HG02610 (cell line): Measurements from ENCODE around the gene TPCN1.

Experiments used
- ATAC-seq: cut with Tn5 transposase; IDR thresholded peaks from one replicate; pipeline ENCODE4 v1.9.1; 2021; ENCODE audit warnings: mild to moderate bottlenecking, moderate library complexity; ENCODE audit not compliant: unreplicated experiment

The TPCN1 gene

GRCh38 chr12:113239811-113240331 lies 18.6 kb downstream of the TPCN1 start:
- no peak for ATAC-seq

GRCh38 chr12:113240395-113240794 lies 19.1 kb downstream of the TPCN1 start:
- no peak for ATAC-seq

DNA sequence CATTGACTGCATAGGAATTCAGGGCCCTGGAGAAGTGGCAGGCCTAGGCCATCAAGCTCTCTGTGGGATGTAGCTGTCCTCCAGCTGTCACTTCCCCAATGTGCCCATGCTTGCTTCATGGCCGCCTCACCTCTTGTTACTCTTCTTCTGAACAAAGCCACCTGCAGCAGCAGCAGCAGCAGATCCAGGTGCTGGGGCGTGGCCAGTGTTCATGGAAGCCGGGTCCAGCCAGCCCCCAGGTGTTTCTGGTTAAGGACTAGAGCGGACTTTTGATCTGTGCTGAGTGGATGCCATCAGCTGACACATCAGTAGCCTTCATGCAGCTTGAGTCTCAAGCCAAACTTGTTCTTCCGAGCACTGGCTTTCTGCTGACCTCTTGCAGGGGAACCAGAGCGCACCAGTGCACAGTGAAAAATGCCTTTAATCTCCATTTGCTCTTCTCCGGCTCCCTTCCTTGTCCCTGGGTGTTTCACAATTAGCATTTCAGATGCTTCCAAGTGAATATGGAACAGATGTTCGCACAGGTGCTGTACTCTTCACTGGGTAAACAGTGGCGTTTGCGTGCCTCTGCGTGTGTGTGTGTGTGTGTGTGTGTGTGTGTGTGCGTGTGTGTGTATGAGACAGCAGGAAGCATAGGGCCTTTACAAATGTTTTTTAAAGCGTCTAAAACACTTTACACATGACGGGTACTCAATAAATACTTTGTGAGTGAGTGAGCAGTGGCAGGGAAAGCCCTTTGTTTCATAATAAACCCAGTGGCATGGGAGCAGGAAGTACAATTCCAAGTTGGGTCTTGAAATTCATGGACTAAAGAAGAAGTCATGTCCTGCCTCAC lies 20.1 kb downstream of the TPCN1 start:
- ATAC-seq = no peak

DNA sequence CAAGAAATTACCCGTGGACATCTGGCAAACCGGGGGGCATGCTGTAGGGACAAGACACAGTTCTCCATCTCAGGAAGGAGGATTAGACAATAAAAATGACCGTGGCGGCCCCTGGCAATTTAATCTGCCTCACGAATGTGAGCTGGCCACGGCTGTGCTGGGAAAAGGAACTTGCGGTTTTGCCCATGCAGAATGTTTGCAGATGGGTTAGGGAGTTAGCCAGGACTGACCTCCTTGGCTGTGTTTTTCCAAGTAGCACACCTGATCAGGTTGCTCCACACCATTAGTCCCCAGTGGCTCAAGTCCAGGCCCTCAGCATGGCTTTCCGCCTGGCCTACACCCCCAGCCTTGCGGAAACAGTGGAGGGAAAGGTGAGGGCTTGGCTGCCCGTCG lies 20.8 kb downstream of the TPCN1 start:
- ATAC-seq = no peak

- ATAC-seq = no peak
Measured at GRCh38 chr12:113242560-113242959, 21.3 kb downstream of the TPCN1 start.

GRCh38 chr12:113244047-113244460 lies 22.8 kb downstream of the TPCN1 start:
- no peak for ATAC-seq

GRCh38 chr12:113244478-113244958 lies 23.3 kb downstream of the TPCN1 start:
- no peak for ATAC-seq

- ATAC-seq = no peak
Measured at GRCh38 chr12:113245695-113246477, 24.6 kb downstream of the TPCN1 start.

GRCh38 chr12:113246478-113247122 lies 25.3 kb downstream of the TPCN1 start:
- ATAC-seq = no peak

DNA sequence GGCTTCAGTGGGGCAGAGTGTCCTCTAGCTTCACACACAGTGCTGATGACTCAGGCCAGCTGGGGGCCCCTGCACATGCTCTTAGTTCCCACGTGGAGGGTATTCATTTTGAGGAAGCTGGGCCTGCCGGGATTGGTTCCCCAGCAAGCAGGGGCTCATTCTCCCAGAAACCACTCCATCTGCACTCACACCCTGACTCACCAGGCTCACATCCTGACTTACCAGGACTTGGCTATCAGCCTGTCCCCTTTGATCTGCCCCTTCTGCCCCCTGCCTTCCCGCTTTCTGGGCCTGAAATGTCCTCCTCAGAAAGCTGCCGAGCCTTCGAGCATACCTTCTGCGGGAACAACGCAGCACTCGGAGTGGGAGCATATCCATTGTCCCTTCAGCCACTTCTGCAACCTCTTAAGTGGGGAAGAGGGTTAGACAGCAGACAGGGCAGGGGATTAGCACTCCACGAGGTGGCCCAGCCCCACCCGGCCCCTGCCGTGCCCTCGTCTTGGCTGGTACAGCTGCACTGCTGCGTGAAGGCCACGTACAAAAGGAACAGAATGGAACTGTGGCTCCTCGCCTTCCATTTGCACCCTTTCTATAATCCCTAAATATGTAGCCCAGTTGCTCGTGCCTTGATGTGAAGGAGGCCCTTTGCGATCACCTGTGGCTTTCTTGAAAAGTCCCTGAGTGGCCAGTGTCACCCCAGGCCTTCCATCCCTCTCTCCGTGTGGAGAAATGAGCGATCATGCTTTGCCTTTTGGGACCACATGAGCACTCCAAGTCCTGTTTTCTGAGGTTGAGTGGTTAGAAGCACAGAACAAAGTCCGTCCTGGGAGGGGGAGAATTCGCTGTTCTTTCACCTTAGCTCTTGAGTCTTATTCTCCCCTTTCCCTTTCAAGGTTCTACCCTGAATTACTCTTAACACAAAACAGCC lies 26.1 kb downstream of the TPCN1 start:
- no peak for ATAC-seq

- no peak for ATAC-seq
Measured at GRCh38 chr12:113248051-113248825, 27.0 kb downstream of the TPCN1 start.

DNA sequence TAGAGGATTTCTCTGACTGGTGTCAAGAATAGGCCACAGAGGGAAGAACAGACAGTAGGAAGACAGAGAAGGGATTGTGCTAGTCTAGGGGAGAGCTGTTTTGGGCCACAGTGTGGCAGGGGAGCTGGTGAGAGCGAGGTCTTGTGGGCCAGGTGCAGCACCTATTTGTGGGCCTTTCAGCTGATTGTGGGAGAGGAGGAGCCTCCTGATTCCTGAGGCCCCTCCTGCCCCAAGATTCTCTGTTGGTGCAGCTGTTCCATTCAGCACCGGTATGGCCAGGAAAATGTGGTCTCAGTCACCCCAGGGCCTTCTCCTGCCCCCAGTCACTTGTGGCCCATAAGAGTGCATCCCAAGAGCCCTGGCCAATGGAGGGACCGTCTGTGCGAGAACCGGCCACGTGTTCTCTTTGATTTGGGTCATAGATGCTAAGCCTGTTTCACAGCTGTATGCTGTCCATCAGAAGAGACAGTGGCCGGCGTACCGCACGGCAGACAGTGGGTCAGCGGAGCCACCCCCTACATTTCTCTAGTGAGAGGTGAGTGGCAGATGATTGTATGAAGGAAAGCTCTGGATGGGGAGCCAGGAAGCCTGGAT lies 27.7 kb downstream of the TPCN1 start:
- ATAC-seq = no peak

GRCh38 chr12:113249546-113249945 lies 28.3 kb downstream of the TPCN1 start:
- no peak for ATAC-seq

DNA sequence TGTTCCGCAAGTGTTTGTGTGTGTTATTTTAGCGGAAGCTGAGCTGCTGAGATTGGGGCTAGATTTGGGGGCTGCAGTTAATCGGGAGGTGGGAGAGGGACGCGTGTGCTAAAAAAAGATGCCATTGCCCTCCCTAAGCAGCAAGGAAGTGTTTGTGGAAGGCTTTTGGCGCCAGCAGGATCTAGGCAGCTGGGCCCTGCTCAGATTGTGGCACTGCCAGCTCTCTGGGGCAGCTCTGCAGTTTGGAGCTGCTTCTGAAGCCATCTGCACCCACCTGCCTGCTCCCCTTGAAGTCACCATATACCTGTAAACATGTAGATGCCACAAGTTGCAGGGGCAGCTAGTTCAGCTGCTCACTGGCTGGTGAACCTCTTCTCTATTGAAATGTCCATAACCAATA lies 28.8 kb downstream of the TPCN1 start:
- no peak for ATAC-seq

DNA sequence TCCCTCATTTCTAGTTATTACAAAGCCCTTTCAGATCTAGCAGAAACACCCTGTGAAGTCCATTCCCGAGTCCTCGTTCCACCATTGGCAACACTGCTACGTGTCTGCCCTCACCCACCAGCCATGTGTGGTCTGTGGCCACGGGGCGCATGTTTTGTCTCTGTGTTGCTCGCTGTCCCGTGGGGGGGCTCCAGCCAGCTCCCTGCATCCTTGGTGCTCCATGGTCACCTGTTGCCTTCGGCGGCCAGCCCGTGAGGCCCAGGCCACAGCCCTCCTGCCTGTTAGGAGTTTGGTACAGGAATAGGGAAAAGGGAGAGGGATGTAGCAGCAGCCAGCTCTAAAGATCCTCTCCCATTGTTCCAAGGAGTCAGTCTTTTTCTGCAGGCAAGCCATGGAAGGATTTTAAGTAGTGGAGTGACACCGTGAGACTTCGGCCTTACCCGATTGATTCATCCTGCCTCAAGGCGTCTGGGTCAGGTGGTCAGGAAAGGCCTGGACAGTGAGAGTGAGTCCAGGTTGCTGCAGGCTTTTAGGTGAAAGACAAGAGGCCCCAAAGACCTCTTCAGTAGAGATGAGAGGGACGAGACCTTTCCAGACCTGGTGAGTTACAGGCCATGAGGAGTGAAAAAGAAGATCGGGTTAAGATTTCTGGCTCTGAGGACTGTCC lies 30.3 kb downstream of the TPCN1 start:
- no peak for ATAC-seq

- no peak for ATAC-seq
Measured at GRCh38 chr12:113252494-113252893, 31.2 kb downstream of the TPCN1 start.

DNA sequence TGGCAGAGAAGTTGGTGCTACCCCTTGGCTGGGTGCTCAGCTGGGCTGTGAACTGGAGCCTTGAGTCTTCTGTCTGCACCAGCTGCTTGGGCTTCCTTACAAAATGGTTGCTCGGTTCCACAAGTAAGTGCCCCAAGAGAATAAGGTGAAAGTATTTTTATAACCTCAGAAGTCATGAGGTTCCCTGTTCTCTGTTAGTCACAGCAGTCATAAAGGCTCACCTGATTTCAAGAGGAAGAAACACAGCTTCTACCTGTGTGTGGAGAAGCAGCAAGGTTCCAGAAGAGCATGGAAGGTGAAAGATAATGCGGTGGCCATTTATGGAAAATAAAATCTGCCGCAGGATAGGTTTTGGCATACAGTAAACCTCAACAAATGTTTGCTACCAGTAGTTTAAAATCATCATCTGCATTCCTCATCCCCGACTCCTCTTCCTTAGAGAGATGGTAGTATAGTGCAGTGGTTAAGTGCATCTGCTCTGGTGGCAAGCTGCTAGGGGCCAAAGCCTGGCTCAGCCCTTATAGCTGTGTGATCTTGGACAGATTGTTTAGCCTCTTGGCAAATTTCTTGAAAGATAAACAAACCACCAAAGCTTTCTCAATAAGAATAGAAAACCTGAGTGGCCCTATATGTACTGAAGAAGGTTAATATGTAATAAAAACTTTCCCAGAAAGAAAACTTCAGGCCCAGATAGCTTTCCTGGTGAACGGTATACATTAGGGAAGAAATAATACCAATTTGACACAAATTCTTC lies 32.4 kb downstream of the TPCN1 start:
- ATAC-seq = no peak

DNA sequence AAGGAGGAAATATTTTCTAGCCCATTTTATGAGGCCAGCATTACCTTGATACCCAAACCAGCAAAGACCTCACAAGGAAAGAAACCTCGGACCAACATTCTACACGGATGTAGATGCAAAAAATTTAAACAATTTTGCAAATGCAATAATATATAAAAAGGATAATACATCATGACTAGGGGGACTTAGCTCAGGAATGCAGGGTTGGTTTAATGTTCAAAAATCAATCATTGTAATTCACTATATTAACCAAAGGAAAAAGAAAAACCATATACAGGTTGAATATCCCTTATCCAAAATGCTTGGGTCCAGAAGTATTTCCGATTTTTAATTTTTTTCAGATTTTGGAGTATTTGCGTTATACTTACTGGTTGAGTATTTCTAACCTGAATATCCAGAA lies 33.0 kb downstream of the TPCN1 start:
- no peak for ATAC-seq
